HEK293 (cell line): ENCODE results near the gene APPL2.

Experiments
- CTCF ChIP-seq: fragments of 450-650 bp; formaldehyde crosslinking; IDR thresholded peaks from 2 replicates; pipeline ENCODE4 v1.5.1; 2016; ENCODE audit warnings: missing biosample characterization, missing genetic modification characterization
- INSM2 ChIP-seq: fragments of 450-650 bp; formaldehyde crosslinking; IDR thresholded peaks from 2 replicates; pipeline ENCODE4 v1.5.1; 2016; ENCODE audit warnings: missing biosample characterization, missing genetic modification characterization
- MYNN ChIP-seq: fragments of 450-650 bp; formaldehyde crosslinking; IDR thresholded peaks from 2 replicates; pipeline ENCODE4 v1.5.1; 2016; ENCODE audit warnings: missing biosample characterization, missing genetic modification characterization, borderline replicate concordance
- MZF1 ChIP-seq: fragments of 450-650 bp; formaldehyde crosslinking; IDR thresholded peaks from 2 replicates; pipeline ENCODE4 v1.5.1; 2017; ENCODE audit warnings: missing biosample characterization, missing genetic modification characterization, borderline replicate concordance
- REST ChIP-seq: fragments of 450-650 bp; formaldehyde crosslinking; IDR thresholded peaks from 2 replicates; pipeline ENCODE4 v1.5.1; 2016; ENCODE audit warnings: missing biosample characterization, missing genetic modification characterization
- TCF7L2 ChIP-seq: IDR thresholded peaks from 2 replicates; pipeline ENCODE4 v1.6.1; 2011; ENCODE audit warnings: low read depth, mild to moderate bottlenecking, inconsistent platforms, low read length, moderate library complexity, borderline replicate concordance
- ZNF133 ChIP-seq: fragments of 450-650 bp; formaldehyde crosslinking; IDR thresholded peaks from 2 replicates; pipeline ENCODE4 v1.5.1; 2016; ENCODE audit warnings: missing biosample characterization, missing genetic modification characterization
- ZNF24 ChIP-seq: fragments of 450-650 bp; formaldehyde crosslinking; IDR thresholded peaks from 2 replicates; pipeline ENCODE4 v1.5.1; 2016; ENCODE audit warnings: missing biosample characterization, missing genetic modification characterization
- ZNF513 ChIP-seq: fragments of 450-650 bp; IDR thresholded peaks from 2 replicates; pipeline ENCODE4 v1.5.1; 2018; ENCODE audit warnings: missing biosample characterization, missing genetic modification characterization
- ZNF514 ChIP-seq: fragments of 450-650 bp; formaldehyde crosslinking; IDR thresholded peaks from 2 replicates; pipeline ENCODE4 v1.5.1; 2016; ENCODE audit warnings: missing biosample characterization, missing genetic modification characterization
- ZNF639 ChIP-seq: fragments of 450-650 bp; formaldehyde crosslinking; IDR thresholded peaks from 2 replicates; pipeline ENCODE4 v1.5.1; 2016; ENCODE audit warnings: missing biosample characterization, missing genetic modification characterization
- ZNF777 ChIP-seq: fragments of 450-650 bp; formaldehyde crosslinking; IDR thresholded peaks from 2 replicates; pipeline ENCODE4 v1.5.1; 2017; ENCODE audit warnings: missing biosample characterization, missing genetic modification characterization, borderline replicate concordance

- TF ChIP-seq MYNN (no peak), ZNF777 (tag by site-specific recombination) (no peak), ZNF639 (no peak), REST (tag by site-specific recombination) (no peak), TCF7L2 (no peak), ZNF133 (tag by site-specific recombination) (no peak), CTCF (tag by site-specific recombination) (no peak), MZF1 (tag by site-specific recombination) (no peak), INSM2 (tag by site-specific recombination) (no peak), ZNF514 (tag by site-specific recombination) (no peak), ZNF513 (tag by site-specific recombination) (no peak), ZNF24 (tag by site-specific recombination) (no peak)
Observed at GRCh38 chr12:105142259-105142658, 93.7 kb downstream of the APPL2 start.
